SK-N-SH treated with all-trans-retinoic acid at 6 μM for 48 hours (cell line): Measurements from ENCODE around the gene MPDU1.

Experiments
- GLIS3 ChIP-seq: fragments of 250-450 bp; sonication (Bioruptor Pico); IDR thresholded peaks from 2 replicates; pipeline ENCODE4 v1.5.0; 2020; ENCODE audit warnings: mild to moderate bottlenecking, moderate library complexity
- PATZ1 ChIP-seq: fragments of 250-450 bp; sonication (Bioruptor Pico); IDR thresholded peaks from 2 replicates; pipeline ENCODE4 v1.8.0; 2020; ENCODE audit warnings: mild to moderate bottlenecking, moderate library complexity, borderline replicate concordance
- RARB ChIP-seq: fragments of 250-450 bp; sonication (Bioruptor Pico); IDR thresholded peaks from 2 replicates; pipeline ENCODE4 v1.8.0; 2021; ENCODE audit warnings: mild to moderate bottlenecking, moderate library complexity
- TCF4 ChIP-seq: fragments of 250-450 bp; sonication (Bioruptor Pico); IDR thresholded peaks from 2 replicates; pipeline ENCODE4 v1.8.0; 2021; ENCODE audit warnings: mild to moderate bottlenecking, moderate library complexity, borderline replicate concordance
- ZFP30 ChIP-seq: fragments of 450-650 bp; formaldehyde crosslinking; IDR thresholded peaks from 2 replicates; pipeline ENCODE4 v1.5.0; 2022; ENCODE audit warnings: mild to moderate bottlenecking, moderate library complexity

DNA sequence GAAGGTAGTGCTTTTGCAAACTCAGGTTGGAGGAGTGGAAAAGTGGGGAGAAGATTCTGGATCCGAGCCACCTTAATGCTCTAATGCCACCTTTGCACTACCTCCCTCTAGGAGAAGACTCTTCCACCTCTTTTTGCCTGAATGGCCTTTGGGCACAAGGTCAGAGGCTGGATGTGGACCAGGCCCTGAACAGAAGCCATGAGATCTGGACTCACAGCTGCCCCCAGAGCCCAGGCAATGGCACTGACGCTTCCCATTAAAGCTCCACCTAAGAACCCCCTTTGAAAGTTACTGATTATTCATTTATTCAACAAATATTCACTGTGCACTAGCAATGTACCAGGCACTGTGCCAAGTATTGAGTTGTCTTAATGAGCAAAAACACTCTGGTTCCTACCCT, 49.4 kb downstream of the MPDU1 start:
- TF ChIP-seq ZFP30 (CRISPR knock-in tag) (no peak), RARB (CRISPR knock-in tag) (no peak), PATZ1 (CRISPR knock-in tag) (no peak), GLIS3 (CRISPR knock-in tag) (no peak), TCF4 (CRISPR knock-in tag) (no peak)
